ENCODE data around the gene SPN.
"Not testable (repeated sequence)": the region's sequence is repeated elsewhere in the genome, so short reads cannot be mapped to it uniquely, and the experiment has no call there.

The SPN gene

GRCh38 chr16:29646947-29647346 lies 16.1 kb upstream of the SPN start:
- no peak for DNase-seq

DNA sequence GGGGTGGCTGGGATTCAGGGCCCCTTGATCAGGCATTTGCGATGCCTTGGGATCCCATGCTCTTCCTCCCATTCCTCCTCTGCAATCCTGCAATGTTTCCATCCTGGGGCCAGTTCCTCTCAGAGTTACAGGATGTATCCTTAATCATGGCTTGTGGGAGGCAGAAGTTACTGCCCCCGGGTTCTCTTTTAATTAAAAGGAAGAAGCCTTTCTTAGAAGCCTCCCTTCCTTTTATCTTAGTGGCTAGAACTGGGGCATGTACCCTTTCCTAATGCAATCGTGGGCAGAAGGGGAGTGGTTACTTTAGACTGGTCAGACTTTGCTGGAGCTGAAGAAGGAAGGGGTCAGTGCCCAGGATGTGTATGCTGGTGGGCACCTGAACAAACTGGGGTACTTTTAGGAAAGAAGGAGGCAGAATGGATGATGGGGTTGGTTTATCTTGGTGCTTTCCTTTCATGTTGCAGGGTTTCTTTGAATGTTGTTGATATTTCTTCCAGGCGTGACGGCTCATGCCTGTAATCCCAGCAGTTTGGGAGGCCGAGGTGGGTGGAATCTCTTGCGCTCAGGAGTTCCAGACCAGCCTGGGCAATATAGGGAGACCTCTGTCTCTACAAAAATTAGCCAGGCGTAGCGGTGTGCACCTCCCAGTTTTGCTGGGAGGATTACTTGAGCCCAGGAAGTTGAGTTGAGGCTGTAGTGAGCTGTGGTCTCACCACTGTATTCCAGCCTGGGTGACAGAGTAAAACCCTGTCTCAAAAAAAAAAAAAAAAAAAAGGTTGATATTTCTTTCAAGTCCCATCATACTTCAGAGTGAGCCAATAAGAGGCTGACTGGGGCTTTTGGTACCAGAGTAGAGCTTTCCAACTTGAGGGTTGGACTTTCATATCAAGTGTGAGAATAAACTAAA lies 13.2 kb upstream of the SPN start:
- DNase-seq, result no peak

GRCh38 chr16:29650771-29651170 lies 12.3 kb upstream of the SPN start:
- no peak for DNase-seq

DNA sequence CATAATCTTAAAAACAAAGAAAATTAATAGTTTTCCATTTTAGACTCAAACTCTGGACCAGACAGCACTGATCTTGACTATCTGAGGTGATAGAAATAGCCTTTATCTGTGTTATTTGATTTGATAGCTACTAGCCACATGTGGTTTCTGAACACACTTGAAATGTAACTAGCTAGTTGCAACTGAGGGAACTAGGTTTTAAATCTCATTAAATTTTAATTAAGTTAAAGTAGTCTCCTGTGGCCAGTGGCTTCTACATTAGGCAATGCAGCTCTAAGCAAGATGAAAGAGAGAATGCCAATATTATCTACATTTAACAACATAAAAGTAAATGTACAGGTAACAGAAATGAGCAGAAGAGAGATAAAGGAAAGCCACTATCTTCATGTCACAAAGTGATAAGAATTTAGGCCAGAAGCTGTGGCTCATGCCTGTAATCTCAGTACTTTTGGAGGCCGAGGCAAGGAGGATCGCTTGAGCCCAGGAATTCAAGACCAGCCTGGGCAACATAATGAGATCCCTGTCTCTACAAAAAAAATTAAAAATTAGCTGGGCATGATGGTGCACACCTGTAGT lies 11.2 kb upstream of the SPN start:
- DNase-seq, result no peak

GRCh38 chr16:29653471-29653870 lies 9.6 kb upstream of the SPN start:
- DNase-seq, result no peak

GRCh38 chr16:29653890-29654289 lies 9.2 kb upstream of the SPN start:
- not testable (repeated sequence) for DNase-seq

- DNase-seq, result no peak
Observed at GRCh38 chr16:29656688-29657523, 6.1 kb upstream of the SPN start.

GRCh38 chr16:29658705-29659104 lies 4.3 kb upstream of the SPN start:
- DNase-seq, result no peak

DNA sequence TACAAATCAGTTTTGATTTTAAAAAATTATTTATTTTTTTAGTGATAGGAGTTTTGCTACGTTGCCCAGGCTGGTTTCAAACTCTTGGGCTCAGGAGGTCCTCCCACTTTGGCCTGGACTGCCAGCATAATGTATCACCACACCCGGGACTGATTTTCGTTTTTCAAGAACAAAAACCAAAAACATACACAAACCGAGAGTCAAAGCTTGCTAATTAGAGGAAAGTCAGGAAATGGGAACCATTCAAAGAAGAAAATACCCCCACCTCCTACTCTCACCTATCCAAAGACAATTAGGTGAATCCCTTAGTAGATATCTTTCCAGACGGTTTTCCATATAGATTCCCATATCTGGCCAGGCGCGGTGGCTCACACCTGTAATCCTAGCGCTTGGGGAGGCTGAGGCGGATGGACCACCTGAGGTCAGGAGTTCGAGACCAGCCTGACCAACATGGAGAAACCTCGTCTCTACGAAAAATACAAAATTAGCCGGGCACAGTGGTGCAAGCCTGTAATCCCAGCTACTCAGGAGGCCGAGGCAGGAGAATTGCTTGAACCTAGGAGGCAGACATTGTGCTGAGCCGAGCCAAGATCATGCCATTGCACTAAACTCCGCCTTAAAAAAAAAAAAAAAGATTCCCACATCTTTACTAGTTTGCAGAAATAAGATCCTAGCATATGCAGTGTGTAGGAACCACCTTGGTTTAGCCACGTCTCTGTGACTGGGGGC lies 883 bp upstream of the SPN start:
- no peak for DNase-seq

GRCh38 chr16:29662729-29663015 lies 375 bp upstream of the SPN start:
- DNase-seq, result peak; percentile 27

DNA sequence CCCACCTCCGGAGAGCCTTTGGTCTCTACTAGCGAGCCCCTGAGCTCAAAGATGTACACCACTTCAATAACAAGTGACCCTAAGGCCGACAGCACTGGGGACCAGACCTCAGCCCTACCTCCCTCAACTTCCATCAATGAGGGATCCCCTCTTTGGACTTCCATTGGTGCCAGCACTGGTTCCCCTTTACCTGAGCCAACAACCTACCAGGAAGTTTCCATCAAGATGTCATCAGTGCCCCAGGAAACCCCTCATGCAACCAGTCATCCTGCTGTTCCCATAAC lies 702 bp downstream of the SPN start:
- peak; percentile 24 for DNase-seq

GRCh38 chr16:29664091-29664921 lies 1.3 kb downstream of the SPN start:
- peak; percentile 24 for DNase-seq

DNA sequence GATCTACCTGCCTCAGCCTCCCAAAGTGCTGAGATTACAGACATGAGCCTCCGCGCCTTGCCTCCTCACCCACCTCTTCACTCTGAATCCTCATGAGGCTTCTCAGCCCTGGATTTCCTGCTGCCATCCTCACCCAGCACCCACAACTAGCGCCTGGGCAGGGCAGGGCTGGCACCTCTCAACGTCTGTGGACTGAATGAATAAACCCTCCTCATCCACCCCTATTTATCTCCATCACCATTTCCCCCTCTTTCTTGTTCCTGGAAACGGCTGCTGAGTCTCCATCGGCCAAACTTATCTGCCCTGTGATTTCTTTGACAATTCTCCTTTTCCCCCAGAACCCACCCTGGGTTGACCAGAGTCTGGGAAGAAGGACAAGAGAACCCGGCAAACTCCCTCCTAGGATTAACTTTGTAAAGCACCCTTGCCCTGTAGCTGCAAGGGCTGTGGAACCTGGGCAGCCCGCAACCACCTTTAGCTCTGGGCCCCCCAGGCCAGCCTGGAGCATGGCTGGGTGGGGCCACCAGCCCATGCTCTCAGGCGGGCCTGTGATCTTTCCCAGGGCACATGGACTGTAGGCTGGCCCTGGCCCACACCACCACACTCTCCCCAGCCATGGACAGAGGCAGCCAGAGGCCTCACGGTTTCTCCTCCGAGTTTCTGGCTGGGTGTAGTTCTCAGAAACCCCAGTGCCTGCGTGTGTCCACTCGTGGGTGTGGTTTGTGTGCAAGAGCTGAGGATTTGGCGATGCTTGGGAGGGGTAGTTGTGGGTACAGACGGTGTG lies 2.4 kb downstream of the SPN start:
- DNase-seq, result no peak

DNA sequence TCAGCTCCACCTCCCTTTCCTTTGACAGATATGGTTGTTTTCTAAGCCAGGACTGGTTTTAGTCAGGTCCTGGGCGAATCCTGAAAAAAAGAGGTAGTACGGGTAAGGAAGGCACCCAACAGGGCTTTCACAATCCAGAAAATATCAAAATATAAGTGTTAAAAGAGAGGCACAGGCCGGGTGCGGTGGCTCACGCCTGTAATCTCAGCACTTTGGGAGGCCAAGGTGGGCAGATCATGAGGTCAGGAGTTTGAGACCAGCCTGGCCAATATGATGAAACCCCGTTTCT lies 4.2 kb downstream of the SPN start:
- not testable (repeated sequence) for DNase-seq

- DNase-seq, result no peak
Observed at GRCh38 chr16:29667755-29668154, 4.7 kb downstream of the SPN start.

DNA sequence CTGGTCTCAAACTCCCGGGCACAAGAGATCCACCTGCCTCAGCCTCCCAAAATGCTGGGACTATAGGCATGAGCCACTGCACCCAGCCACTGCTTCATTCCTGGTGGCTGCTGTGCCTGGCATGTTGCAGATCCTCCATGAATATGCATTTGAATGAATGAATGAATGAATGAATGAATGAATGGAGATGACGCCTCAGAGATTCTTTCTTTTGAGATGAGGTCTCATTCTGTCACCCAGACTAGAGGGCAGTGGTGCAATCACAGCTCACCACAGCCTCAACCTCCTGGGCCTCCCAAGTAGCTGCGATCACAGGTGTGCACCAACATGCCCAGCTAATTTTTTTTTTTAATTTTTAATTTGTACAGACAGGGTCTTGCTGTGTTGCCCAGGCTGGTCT lies 5.2 kb downstream of the SPN start:
- no peak for DNase-seq

DNA sequence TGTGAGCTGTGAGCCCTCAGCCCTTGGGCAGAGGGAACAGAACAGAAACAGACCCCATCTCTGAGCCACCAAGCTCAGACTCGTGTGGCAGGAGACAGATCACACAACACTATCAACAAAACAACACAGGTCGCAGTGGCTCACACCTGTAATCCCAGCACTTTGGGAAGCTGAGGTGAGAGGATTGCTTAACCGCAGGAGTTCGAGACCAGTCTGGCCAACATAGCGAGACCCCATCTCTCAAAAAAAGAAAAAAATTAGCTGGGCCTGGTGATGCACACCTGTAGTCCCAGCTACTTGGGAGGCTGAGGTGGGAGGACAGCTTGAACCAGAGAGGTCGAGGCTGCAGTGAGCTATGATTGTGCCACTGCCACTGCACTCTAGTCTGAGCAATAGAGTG lies 10.5 kb downstream of the SPN start:
- DNase-seq, result no peak

DNA sequence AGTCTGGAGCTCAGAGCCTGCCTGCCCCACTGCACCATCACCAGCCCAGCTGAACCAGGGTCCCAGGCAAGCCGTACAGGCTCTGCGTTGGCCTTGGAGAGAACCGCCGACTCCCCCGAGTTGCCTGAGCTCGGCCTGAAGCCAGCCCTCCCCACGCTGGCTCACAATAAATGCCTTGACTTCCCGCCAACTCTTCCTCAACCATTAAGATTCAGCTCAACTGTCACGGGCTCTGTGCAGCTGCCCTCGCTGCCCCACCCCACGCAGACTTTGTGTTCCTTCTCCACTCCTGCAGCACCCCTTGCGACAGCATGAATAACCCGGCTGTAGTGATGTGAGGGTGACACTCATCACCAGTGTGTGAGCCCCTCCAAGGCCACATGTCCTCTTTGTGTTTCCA lies 11.1 kb downstream of the SPN start:
- DNase-seq, result no peak

DNA sequence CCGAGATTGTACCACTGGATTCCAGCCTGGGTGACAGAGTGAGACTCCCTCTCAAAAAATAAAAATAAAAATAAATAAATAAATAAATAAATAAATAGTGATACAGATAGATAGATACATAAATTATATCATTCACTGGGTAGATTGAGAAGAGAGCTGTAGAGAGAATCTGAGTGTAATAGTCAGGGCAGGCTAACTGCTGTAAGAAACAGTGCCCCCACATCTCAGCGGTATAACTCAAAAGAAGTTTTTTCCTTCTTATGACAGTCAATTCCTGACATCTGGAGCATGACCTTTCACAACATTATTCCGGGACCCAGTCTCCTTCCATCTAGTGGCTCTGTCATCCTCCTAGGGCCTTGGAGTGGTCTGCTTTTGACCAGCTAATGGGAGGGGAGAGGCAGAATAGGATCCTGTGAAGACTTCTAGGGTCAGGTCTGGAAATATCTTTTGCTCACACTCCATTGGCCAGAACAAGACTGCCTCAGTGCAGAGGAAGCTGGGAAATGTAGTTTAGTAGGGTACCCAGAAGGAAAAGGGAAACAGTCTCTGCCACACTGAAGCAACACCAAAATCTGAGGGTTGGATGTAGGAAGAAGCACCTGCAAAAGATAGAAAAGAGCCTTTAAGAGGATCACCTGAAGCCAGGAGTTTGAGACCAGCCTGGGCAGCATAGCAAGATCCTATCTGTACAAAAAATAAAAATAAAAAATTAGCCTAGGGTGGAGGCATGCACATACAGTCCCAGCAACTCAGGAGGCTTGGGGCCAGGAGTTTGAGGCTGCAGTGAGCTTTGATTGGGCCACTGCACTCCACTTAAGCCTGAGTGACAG lies 13.0 kb downstream of the SPN start:
- DNase-seq, result no peak

GRCh38 chr16:29676989-29677785 lies 14.1 kb downstream of the SPN start:
- DNase-seq, result no peak
